Mesothelial cell of epicardium (in vitro differentiated cells): ENCODE measurements around the gene CNTN4. TPM values are rescaled to one million over a fixed set of nuclear protein-coding genes. Genes with fewer than 3 reads are reported as not detected.

ENCODE experiments used
- DNase-seq, 2 experiments: peaks; one replicate each; pipeline ENCODE4 v3.0.0; 2021; ENCODE audit warnings: low spot score in 2 of 2; ENCODE audit not compliant: unreplicated experiment in 2 of 2
- H3K27ac Mint-ChIP-seq: 2 replicates; pipeline ENCODE4 v1.8.0; 2021; ENCODE audit warnings: mixed read lengths
- H3K27me3 Mint-ChIP-seq: 2 replicates; pipeline ENCODE4 v1.8.0; 2021; ENCODE audit warnings: low read depth, mixed read lengths
- H3K36me3 Mint-ChIP-seq: 2 replicates; pipeline ENCODE4 v1.8.0; 2021; ENCODE audit warnings: mixed read lengths
- H3K4me1 Mint-ChIP-seq: 2 replicates; pipeline ENCODE4 v1.8.0; 2021; ENCODE audit warnings: mixed read lengths
- H3K4me3 Mint-ChIP-seq: 2 replicates; pipeline ENCODE4 v1.8.0; 2021; ENCODE audit warnings: mild to moderate bottlenecking, moderate library complexity, mixed read lengths
- H3K9me3 Mint-ChIP-seq: 2 replicates; pipeline ENCODE4 v1.8.0; 2021; ENCODE audit warnings: mixed read lengths
- total RNA-seq: library from RNA; stranded (reverse); gene quantifications from 3 replicates; pipeline ENCODE4 v1.2.1, GENCODE V29; 2021
- TF ChIP-seq, protein P1 (sequence below): fragments of 200-600 bp; sonication (generic); IDR thresholded peaks from one replicate; pipeline ENCODE4 v1.5.0; 2021; ENCODE audit warnings: antibody characterized with exemption; ENCODE audit not compliant: unreplicated experiment

CNTN4 gene
- total RNA-seq, 1 donor from 2014 or later: 68.9 TPM

DNA sequence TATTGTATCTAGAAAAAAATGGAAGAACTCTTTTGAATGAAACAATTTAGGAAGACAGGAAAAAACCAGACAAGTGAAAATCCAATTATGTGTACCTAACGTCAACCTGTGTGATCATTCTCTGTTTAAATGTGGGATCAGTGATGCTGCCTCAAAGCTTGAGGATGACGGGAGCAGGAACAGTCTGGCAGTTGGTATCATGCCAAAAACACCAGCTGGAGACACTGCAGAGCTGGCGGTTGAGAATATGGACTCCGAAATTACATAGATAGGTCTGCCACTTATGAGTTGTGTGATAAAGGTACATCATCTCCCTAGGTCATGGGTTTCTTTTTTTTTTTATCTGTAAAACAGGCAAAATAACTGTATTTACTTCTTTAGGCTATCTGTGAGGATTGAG is 480.5 kb downstream of the CNTN4 start:
- Mint-ChIP-seq H3K36me3 (no peaks in the 10 kb centered on the region), H3K9me3 (no peaks in the 10 kb centered on the region), H3K27ac (no peak overlapping the region), H3K4me3 (no peak overlapping the region), H3K4me1 (no peaks in the 10 kb centered on the region), H3K27me3 (no peaks in the 10 kb centered on the region)
- no peak for DNase-seq
- TF ChIP-seq, protein P1, sequence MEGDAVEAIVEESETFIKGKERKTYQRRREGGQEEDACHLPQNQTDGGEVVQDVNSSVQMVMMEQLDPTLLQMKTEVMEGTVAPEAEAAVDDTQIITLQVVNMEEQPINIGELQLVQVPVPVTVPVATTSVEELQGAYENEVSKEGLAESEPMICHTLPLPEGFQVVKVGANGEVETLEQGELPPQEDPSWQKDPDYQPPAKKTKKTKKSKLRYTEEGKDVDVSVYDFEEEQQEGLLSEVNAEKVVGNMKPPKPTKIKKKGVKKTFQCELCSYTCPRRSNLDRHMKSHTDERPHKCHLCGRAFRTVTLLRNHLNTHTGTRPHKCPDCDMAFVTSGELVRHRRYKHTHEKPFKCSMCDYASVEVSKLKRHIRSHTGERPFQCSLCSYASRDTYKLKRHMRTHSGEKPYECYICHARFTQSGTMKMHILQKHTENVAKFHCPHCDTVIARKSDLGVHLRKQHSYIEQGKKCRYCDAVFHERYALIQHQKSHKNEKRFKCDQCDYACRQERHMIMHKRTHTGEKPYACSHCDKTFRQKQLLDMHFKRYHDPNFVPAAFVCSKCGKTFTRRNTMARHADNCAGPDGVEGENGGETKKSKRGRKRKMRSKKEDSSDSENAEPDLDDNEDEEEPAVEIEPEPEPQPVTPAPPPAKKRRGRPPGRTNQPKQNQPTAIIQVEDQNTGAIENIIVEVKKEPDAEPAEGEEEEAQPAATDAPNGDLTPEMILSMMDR: no peak

DNA sequence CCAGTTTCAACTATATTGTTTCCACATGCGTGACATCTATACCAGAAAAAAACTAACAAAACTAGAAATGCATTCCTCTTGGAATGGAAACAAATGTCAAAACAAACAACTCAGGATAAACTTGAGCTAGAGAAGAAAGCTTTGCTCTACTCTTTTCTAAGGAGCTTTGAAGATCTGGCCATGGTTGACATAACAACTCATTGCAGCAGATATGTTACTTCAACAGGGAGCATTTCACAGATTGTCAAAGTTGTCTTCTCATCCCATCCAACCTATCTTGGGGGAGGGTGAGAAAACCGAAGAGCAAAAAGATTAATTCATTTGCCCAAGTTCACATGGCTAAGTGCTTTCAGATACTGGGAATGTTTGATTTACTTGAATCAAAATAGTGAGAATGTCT is 484.4 kb downstream of the CNTN4 start:
- no peak overlapping the region for H3K4me3 Mint-ChIP-seq
- H3K9me3 Mint-ChIP-seq: no peaks in the 10 kb centered on the region
- DNase-seq: no peak
- H3K4me1 Mint-ChIP-seq: no peaks in the 10 kb centered on the region
- H3K27ac Mint-ChIP-seq: no peak overlapping the region
- TF ChIP-seq, protein P1: no peak
- H3K36me3 Mint-ChIP-seq: no peaks in the 10 kb centered on the region
- H3K27me3 Mint-ChIP-seq: no peaks in the 10 kb centered on the region

DNA sequence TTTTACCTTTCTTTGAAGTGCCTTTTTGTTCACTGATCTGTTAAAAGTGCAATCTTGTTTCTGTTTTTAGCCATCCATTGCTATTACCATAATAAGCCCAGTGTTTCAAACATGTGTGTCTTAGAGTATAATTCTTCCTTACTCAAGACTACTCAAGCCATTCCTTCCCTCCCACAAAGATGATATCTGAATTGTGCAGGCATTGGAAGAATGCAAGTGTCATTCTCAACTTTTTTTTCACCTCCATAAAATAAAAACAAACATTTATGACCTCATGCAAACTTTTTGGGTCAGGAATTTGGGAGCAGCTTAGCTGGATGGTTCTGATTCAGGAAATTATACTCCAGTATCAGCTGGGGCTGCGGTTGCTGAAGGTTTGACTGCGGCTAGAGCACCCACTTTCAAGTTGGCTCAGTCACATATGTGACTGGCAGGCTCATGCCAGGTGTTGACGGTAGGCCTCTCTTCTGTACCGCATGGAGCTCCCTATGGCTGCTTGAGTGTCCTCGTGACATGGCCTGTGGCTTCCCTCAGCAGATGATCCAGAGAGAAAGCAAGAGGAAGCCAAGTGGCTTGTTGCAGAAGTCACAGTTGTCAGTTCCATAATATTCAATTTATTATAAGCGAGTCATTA is 490.8 kb downstream of the CNTN4 start:
- H3K27me3 Mint-ChIP-seq: no peaks in the 10 kb centered on the region
- H3K27ac Mint-ChIP-seq: no peak overlapping the region
- peaks cover 2% of the 10 kb centered on the region for H3K36me3 Mint-ChIP-seq
- TF ChIP-seq, protein P1: no peak
- peaks cover 3% of the 10 kb centered on the region for H3K9me3 Mint-ChIP-seq
- no peak for DNase-seq
- H3K4me1 Mint-ChIP-seq: peaks cover 8% of the 10 kb centered on the region
- no peak overlapping the region for H3K4me3 Mint-ChIP-seq

DNA sequence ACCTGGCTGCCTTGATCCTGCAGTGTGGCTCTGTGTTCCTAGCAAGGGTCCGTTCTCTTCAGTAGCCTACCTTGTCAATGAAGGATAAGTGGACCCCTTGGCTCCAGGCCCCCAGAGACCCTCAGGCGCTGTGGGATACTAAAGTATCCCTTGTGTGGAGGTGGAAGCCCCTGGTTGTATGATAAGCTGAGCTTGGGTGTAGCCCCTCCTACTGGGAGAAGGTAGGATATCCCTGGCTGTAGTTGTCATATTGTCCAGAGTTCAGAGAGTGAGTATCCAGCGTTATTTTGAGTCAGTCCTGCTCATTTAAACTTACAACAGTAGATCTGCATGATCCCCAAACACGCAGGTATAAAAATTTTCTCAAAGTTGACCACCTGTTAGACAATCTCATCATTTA is 496.8 kb downstream of the CNTN4 start:
- H3K4me1 Mint-ChIP-seq: peaks cover 5% of the 10 kb centered on the region
- DNase-seq: no peak
- peaks cover under 1% of the 10 kb centered on the region for H3K36me3 Mint-ChIP-seq
- no peak overlapping the region for H3K27ac Mint-ChIP-seq
- H3K27me3 Mint-ChIP-seq: no peaks in the 10 kb centered on the region
- no peak overlapping the region for H3K4me3 Mint-ChIP-seq
- H3K9me3 Mint-ChIP-seq: no peaks in the 10 kb centered on the region
- TF ChIP-seq, protein P1: no peak

DNA sequence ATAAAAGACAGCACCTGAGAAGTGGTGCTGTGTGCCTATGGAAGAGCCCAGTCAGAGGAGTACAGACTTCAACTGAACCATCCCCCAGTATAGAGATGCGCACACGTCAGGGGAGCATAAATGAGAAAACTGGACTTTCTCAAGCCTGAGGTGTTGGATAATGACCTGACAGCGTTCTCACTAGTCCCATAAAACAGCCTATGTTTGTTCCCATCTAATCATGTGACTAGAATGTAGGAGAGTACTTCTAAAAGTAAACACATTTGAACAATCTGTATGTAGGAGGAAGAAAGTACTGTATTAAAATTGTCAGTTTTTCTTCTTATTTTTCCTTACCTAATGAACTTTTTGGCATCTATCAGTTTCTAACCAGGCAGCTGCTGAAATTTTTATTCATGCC is 498.9 kb downstream of the CNTN4 start:
- H3K36me3 Mint-ChIP-seq: no peaks in the 10 kb centered on the region
- peaks cover 6% of the 10 kb centered on the region for H3K9me3 Mint-ChIP-seq
- peaks cover 5% of the 10 kb centered on the region for H3K4me1 Mint-ChIP-seq
- no peaks in the 10 kb centered on the region for H3K27me3 Mint-ChIP-seq
- TF ChIP-seq, protein P1: no peak
- no peak for DNase-seq
- no peak overlapping the region for H3K4me3 Mint-ChIP-seq
- H3K27ac Mint-ChIP-seq: no peak overlapping the region

DNA sequence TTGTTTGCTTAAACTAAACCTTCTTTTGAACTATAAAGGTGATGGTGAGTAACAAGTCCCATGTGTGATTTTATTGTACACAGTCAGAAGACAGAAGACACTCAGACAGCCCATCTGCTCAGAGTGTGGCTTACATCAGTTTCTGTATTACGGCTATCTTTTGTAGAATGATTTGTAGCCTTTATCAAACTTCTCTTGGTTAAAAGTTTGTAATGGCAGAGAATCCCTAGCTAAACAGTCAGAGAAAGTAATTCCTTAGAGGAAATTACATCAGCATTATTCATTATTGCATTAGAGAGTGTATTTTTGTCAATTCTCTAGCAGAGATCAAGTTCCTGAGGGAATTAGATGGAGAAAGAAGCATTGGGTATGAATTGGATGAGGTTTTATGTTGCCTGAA is 500.8 kb downstream of the CNTN4 start:
- H3K36me3 Mint-ChIP-seq: no peaks in the 10 kb centered on the region
- H3K27me3 Mint-ChIP-seq: no peaks in the 10 kb centered on the region
- no peak for DNase-seq
- TF ChIP-seq, protein P1: no peak
- H3K4me1 Mint-ChIP-seq: peaks cover 11% of the 10 kb centered on the region
- H3K9me3 Mint-ChIP-seq: peaks cover 6% of the 10 kb centered on the region
- no peak overlapping the region for H3K4me3 Mint-ChIP-seq
- H3K27ac Mint-ChIP-seq: no peak overlapping the region
